ENCODE measurements around the gene UBR7. TPM values are rescaled to one million over a fixed set of nuclear protein-coding genes. Genes with fewer than 3 reads are reported as not detected.

The UBR7 gene, protein sequence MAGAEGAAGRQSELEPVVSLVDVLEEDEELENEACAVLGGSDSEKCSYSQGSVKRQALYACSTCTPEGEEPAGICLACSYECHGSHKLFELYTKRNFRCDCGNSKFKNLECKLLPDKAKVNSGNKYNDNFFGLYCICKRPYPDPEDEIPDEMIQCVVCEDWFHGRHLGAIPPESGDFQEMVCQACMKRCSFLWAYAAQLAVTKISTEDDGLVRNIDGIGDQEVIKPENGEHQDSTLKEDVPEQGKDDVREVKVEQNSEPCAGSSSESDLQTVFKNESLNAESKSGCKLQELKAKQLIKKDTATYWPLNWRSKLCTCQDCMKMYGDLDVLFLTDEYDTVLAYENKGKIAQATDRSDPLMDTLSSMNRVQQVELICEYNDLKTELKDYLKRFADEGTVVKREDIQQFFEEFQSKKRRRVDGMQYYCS
- 28.5 and 51.4 TPM in 2 replicates for total RNA-seq

GRCh38 chr14:93206793-93207467, at the start of gene UBR7, which contains the start of gene GON7:
TSS of gene UBR7 (plus strand) at chr14:93207256. CDS start at chr14:93207292, 36 bp downstream.
TSS of gene GON7 (minus strand) at chr14:93207065. CDS start at chr14:93207037, 28 bp downstream.

GRCh38 chr14:93184391-93185348, 22.4 kb upstream of the UBR7 start, which contains the start of the genes LYSET and MOAP1:
TSS of gene LYSET (plus strand) at chr14:93185317. CDS start at chr14:93185406, 89 bp downstream.
TSS of gene MOAP1 (minus strand) at chr14:93184897. CDS start at chr14:93184242, 655 bp downstream.

Other genes starting within 250 kb of the UBR7 start
- 5.4 and 9.8 TPM in 2 replicates for gene ITPK1, start 91.3 kb upstream of the UBR7 start, total RNA-seq
- gene MOAP1, start 22.4 kb upstream of the UBR7 start, total RNA-seq = 10.5 and 12.6 TPM in 2 replicates
- 7.6 and 8.2 TPM in 2 replicates for gene LYSET, start 21.9 kb upstream of the UBR7 start, total RNA-seq
- 15.4 and 17.0 TPM in 2 replicates for gene GON7, start 191 bp upstream of the UBR7 start, total RNA-seq
- 16.9 and 18.4 TPM in 2 replicates for gene BTBD7, start 125.8 kb downstream of the UBR7 start, total RNA-seq
- not detected in 2 replicates for gene COX8C, start 139.9 kb downstream of the UBR7 start, total RNA-seq
- 0.16 and 0.17 TPM in 2 replicates for gene UNC79, start 223.7 kb downstream of the UBR7 start, total RNA-seq